DND-41 (cell line): ENCODE results near the gene GYG1.

Source experiments
- EZH2 ChIP-seq: IDR thresholded peaks from 3 replicates; pipeline ENCODE4 v1.6.1; 2012; ENCODE audit warnings: borderline replicate concordance, low read depth, mild to moderate bottlenecking, moderate library complexity, low read length, inconsistent platforms; ENCODE audit not compliant: severe bottlenecking
- TF ChIP-seq, protein P1 (sequence below): IDR thresholded peaks from 2 replicates; pipeline ENCODE4 v1.5.1; 2012; ENCODE audit warnings: borderline replicate concordance, low read length, moderate library complexity, mild to moderate bottlenecking; ENCODE audit not compliant: poor library complexity, severe bottlenecking; ENCODE audit errors: extremely low read depth

DNA sequence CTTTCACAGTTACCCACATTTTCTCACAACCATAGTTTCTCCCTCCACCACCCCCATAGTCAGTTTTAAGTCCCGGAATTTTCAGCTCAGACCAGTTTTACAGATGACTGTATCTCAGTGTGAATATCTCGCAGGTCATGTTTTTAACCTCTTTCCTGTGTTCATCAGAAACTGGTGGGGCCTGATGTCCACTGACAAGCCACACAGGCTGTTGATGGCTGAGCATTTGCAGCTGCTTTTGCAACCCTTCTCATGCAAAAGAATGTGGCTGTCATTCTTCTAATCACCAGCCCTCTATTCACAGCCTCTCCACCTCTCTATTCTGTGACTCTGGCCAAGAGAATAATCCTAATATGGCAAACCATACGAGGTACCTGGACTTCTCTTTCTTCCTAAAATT, 8.5 kb downstream of the GYG1 start:
- TF ChIP-seq, protein P1, sequence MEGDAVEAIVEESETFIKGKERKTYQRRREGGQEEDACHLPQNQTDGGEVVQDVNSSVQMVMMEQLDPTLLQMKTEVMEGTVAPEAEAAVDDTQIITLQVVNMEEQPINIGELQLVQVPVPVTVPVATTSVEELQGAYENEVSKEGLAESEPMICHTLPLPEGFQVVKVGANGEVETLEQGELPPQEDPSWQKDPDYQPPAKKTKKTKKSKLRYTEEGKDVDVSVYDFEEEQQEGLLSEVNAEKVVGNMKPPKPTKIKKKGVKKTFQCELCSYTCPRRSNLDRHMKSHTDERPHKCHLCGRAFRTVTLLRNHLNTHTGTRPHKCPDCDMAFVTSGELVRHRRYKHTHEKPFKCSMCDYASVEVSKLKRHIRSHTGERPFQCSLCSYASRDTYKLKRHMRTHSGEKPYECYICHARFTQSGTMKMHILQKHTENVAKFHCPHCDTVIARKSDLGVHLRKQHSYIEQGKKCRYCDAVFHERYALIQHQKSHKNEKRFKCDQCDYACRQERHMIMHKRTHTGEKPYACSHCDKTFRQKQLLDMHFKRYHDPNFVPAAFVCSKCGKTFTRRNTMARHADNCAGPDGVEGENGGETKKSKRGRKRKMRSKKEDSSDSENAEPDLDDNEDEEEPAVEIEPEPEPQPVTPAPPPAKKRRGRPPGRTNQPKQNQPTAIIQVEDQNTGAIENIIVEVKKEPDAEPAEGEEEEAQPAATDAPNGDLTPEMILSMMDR: no peak
- no peak for TF ChIP-seq EZH2
